ENCODE measurements around the gene RBM23. TPM values are rescaled to one million over a fixed set of nuclear protein-coding genes. Genes with fewer than 3 reads are reported as not detected.

RBM23 gene
- total and polyA plus RNA-seq, 9 of the 15 experiments (the other 6 are each of a cell fraction or from before 2014, with no cell fraction given): 46.0 to 102 (median 58.5) TPM

GRCh38 chr14:22923746-22924145, 4.8 kb upstream of the RBM23 start (continued):
- no peak for TF ChIP-seq CTCF (IDR thresholded peaks at IDR 0.05 in 2 of 3, conservative IDR thresholded peaks at IDR 0.05 in 1 of 3; ENCODE audit: insufficient read depth in 2 of 3, low read depth in 1 of 3, low read length in 3 of 3)
- no peak for TF ChIP-seq CREB1 (IDR thresholded peaks at IDR 0.05)
- TF ChIP-seq CREB1 (CRISPR knock-in tag; IDR thresholded peaks at IDR 0.05): no peak

DNA sequence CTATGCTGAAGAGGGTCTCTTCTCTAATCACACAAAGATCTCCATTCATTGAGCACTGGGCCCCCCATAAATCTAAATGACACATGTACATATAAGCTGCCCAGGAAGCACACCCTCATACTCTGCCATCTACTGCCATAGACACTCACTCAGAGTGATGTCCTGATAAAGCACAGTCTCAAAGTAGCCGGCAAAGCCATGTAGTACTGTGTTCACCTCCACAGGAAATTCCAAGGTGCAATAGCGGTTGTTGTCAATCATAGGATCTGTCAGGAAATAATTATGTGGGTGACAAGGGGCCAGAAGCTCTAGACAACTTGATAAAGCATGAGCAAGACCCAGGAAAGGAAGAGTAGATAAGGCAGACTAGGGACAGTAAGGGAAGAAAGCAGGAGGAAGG, 3.3 kb upstream of the RBM23 start:
- in situ Hi-C loops (cut with MboI) (no loop called here), intact Hi-C loops (cut with micrococcal nuclease) (no loop called here)
- Histone ChIP-seq H2AFZ (ENCODE audit: low read depth, low read length) (no peak overlapping the region), H4K20me1 (replicated peaks; ENCODE audit: control insufficient read depth, insufficient read depth, low read length) (no peaks in the 10 kb centered on the region), H3K9me1 (ENCODE audit: control insufficient read depth, insufficient read depth, low read length) (no peaks in the 10 kb centered on the region), H3K9me3 (replicated peaks; ENCODE audit: control insufficient read depth, insufficient read depth, low read depth, low read length) (no peaks in the 10 kb centered on the region), H3K4me1 (replicated peaks in 1 of 2; ENCODE audit: control insufficient read depth in 2 of 2, insufficient read depth in 2 of 2, low read length in 2 of 2) (peaks cover 3 to 25% of the 10 kb centered on the region in 2 experiments), H3K27me3 (ENCODE audit: control insufficient read depth in 2 of 2, insufficient read depth in 2 of 2, low read length in 2 of 2) (no peaks in the 10 kb centered on the region), H3K4me2 (ENCODE audit: insufficient read depth, low read length) (peak overlapping the region; percentile 3; the same call in 1 of the 2 replicates), H3K36me3 (ENCODE audit: control insufficient read depth, insufficient read depth, low read length) (peaks cover 75% of the 10 kb centered on the region), H3K4me3 (no peak overlapping the region), H3K27ac (ENCODE audit: extremely low read depth, low read depth, low read length) (no peak overlapping the region), H3K9ac (ENCODE audit: insufficient read depth in 1 of 2, low read depth in 2 of 2, low read length in 2 of 2) (no peak overlapping the region), H3K79me2 (ENCODE audit: control insufficient read depth, insufficient read depth, low read length) (peaks cover 35% of the 10 kb centered on the region)
- 14% methylated on average over 2 of the region's 2 CpGs for WGBS (ENCODE audit: insufficient coverage, low coverage, missing lambda C conversion rate)
- FAIRE-seq: no peak
- ChIA-PET CTCF (ENCODE audit: low intra/inter-chr PET ratio) (no interaction called here), POLR2A (interaction anchor here (1.6 kb wide), 1 partner anchor 84 kb away, joined by 3 read pairs; no protein-coding TSS in a partner anchor)
- no TSS peak for BruUV-seq (replicated peaks)
- no peak for DNase-seq (ENCODE audit: extremely low read depth in 1 of 4, low spot score in 3 of 4)
- ATAC-seq: no peak
- no peak for TF ChIP-seq POLR2AphosphoS2 (IDR thresholded peaks at IDR 0.05; ENCODE audit: low read length)
- TF ChIP-seq, protein P1, sequence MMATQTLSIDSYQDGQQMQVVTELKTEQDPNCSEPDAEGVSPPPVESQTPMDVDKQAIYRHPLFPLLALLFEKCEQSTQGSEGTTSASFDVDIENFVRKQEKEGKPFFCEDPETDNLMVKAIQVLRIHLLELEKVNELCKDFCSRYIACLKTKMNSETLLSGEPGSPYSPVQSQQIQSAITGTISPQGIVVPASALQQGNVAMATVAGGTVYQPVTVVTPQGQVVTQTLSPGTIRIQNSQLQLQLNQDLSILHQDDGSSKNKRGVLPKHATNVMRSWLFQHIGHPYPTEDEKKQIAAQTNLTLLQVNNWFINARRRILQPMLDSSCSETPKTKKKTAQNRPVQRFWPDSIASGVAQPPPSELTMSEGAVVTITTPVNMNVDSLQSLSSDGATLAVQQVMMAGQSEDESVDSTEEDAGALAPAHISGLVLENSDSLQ (IDR thresholded peaks at IDR 0.05): peak; percentile 43
- no peak for TF ChIP-seq SRSF9 (IDR thresholded peaks at IDR 0.05; ENCODE audit: borderline replicate concordance, low read depth, low read length)
- no peak for TF ChIP-seq ZNF445 (CRISPR knock-in tag; IDR thresholded peaks at IDR 0.05; ENCODE audit: low read depth)
- TF ChIP-seq SRF (CRISPR knock-in tag; IDR thresholded peaks at IDR 0.05): no peak
- no peak for TF ChIP-seq THRAP3 (IDR thresholded peaks at IDR 0.05; ENCODE audit: borderline replicate concordance)
- TF ChIP-seq ZC3H4 (CRISPR knock-in tag; IDR thresholded peaks at IDR 0.05; ENCODE audit: borderline replicate concordance): no peak
- TF ChIP-seq, protein P2, sequence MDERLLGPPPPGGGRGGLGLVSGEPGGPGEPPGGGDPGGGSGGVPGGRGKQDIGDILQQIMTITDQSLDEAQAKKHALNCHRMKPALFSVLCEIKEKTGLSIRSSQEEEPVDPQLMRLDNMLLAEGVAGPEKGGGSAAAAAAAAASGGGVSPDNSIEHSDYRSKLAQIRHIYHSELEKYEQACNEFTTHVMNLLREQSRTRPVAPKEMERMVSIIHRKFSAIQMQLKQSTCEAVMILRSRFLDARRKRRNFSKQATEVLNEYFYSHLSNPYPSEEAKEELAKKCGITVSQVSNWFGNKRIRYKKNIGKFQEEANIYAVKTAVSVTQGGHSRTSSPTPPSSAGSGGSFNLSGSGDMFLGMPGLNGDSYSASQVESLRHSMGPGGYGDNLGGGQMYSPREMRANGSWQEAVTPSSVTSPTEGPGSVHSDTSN (CRISPR knock-in tag; IDR thresholded peaks at IDR 0.05; ENCODE audit: low read depth): no peak
- TF ChIP-seq, protein P2 (tag; conservative IDR thresholded peaks at IDR 0.05; ENCODE audit: low read depth): peak; percentile 51
- TF ChIP-seq ETV1 (tag; conservative IDR thresholded peaks at IDR 0.05; ENCODE audit: low read depth): peak; percentile 19; the same call in 1 of the 2 replicates
- TF ChIP-seq ZNF696 (CRISPR knock-in tag; conservative IDR thresholded peaks at IDR 0.05): no peak
- no peak for TF ChIP-seq SIRT6 (IDR thresholded peaks at IDR 0.05; ENCODE audit: low read depth, low read length)
- TF ChIP-seq, protein P3, sequence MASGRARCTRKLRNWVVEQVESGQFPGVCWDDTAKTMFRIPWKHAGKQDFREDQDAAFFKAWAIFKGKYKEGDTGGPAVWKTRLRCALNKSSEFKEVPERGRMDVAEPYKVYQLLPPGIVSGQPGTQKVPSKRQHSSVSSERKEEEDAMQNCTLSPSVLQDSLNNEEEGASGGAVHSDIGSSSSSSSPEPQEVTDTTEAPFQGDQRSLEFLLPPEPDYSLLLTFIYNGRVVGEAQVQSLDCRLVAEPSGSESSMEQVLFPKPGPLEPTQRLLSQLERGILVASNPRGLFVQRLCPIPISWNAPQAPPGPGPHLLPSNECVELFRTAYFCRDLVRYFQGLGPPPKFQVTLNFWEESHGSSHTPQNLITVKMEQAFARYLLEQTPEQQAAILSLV (tag; IDR thresholded peaks at IDR 0.05): no peak

All from K562 (cell line).